DOHH2 (cell line): ENCODE data around the gene TMEM26.

ENCODE experiments used
- EZH2phosphoT487 ChIP-seq: fragments of 200-600 bp; sonication (generic); IDR thresholded peaks from 2 replicates; pipeline ENCODE4 v1.6.1; 2017; ENCODE audit warnings: borderline replicate concordance, mild to moderate bottlenecking, antibody characterized with exemption, low read length, moderate library complexity, mixed read lengths
- TF ChIP-seq, protein P1 (sequence below): fragments of 200-600 bp; sonication (generic); IDR thresholded peaks from one replicate; pipeline ENCODE4 v1.5.1; 2014; ENCODE audit warnings: antibody characterized with exemption, mild to moderate bottlenecking, low read depth, low read length; ENCODE audit not compliant: poor library complexity, severe bottlenecking

DNA sequence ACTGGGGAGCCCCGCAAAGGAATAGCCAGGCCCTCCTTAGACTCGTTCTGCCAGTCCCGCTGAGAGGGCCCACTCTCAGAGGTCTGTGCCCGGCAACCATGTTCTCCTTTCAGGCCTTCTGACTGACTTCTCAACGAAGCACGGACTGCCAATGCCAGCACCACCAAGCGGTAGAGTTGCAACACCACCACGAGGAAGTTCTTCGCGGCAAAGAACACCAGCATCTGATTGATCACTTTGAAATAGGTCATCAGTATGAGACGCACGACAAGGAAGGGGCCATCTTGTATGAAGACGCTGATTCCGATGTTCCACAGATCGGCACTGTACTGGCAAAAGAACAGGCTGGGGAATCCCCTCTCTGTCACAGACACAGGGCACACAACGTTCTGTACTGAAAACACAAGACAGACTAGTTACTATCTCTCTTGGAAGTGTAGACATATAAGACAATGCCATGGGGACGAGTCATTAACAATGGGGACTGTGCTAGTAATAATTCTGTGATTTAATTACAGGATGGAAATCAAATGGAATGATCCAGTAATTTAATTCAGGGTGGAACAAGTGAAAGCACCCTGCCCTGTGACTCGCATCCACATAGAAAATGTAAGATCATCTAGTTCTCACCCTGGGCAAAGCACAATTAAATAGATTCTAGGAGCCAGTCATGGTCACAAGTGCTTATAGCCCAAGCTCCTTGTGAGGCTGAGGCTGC, 42.7 kb downstream of the TMEM26 start:
- TF ChIP-seq, protein P1, sequence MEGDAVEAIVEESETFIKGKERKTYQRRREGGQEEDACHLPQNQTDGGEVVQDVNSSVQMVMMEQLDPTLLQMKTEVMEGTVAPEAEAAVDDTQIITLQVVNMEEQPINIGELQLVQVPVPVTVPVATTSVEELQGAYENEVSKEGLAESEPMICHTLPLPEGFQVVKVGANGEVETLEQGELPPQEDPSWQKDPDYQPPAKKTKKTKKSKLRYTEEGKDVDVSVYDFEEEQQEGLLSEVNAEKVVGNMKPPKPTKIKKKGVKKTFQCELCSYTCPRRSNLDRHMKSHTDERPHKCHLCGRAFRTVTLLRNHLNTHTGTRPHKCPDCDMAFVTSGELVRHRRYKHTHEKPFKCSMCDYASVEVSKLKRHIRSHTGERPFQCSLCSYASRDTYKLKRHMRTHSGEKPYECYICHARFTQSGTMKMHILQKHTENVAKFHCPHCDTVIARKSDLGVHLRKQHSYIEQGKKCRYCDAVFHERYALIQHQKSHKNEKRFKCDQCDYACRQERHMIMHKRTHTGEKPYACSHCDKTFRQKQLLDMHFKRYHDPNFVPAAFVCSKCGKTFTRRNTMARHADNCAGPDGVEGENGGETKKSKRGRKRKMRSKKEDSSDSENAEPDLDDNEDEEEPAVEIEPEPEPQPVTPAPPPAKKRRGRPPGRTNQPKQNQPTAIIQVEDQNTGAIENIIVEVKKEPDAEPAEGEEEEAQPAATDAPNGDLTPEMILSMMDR = no peak
- no peak for TF ChIP-seq EZH2phosphoT487
